ENCODE measurements around the gene TP53BP2. TPM values are rescaled to one million over a fixed set of nuclear protein-coding genes. Genes with fewer than 3 reads are reported as not detected.

Gene TP53BP2
- total RNA-seq, 1 donor, result 31.8 TPM

GRCh38 chr1:223776075-223776814, 69.5 kb downstream of the TP53BP2 start:
- no peaks in the 10 kb centered on the region for H3K9me3 ChIP-seq (ENCODE audit: low read depth, low read length)
- H3K4me3 ChIP-seq (ENCODE audit: insufficient read depth, low read length), result no peak overlapping the region
- peaks cover 69% of the 10 kb centered on the region for H3K36me3 ChIP-seq (ENCODE audit: insufficient read depth, low read length)
- no peaks in the 10 kb centered on the region for H3K27me3 ChIP-seq (ENCODE audit: insufficient read depth, low read length)
- H4K20me1 ChIP-seq (ENCODE audit: insufficient read depth, low read length), result peaks cover 4% of the 10 kb centered on the region
- peak overlapping the region; percentile 14 for H3K4me2 ChIP-seq (ENCODE audit: insufficient read depth, low read length)
- DNase-seq (ENCODE audit: insufficient read length, low spot score, missing footprints), result no peak
- H3K27ac ChIP-seq (ENCODE audit: low read depth, low read length), result peak overlapping the region; percentile 48
- H3K4me1 ChIP-seq (ENCODE audit: insufficient read depth, low read length), result peaks cover 40% of the 10 kb centered on the region
- no peaks in the 10 kb centered on the region for H3K79me2 ChIP-seq (ENCODE audit: insufficient read depth, low read length)
- H2AFZ ChIP-seq (ENCODE audit: low read length), result no peak overlapping the region
- no peak for TF ChIP-seq CTCF (IDR thresholded peaks at IDR 0.05; ENCODE audit: extremely low read depth, low read depth, low read length)

- H2AFZ ChIP-seq (ENCODE audit: low read length), result no peak overlapping the region
- no peak overlapping the region for H3K4me3 ChIP-seq (ENCODE audit: insufficient read depth, low read length)
- TF ChIP-seq CTCF (IDR thresholded peaks at IDR 0.05; ENCODE audit: extremely low read depth, low read depth, low read length), result no peak
- H3K27ac ChIP-seq (ENCODE audit: low read depth, low read length), result peak overlapping the region; percentile 48
- no peaks in the 10 kb centered on the region for H3K9me3 ChIP-seq (ENCODE audit: low read depth, low read length)
- H3K4me2 ChIP-seq (ENCODE audit: insufficient read depth, low read length), result no peak overlapping the region
- no peak for DNase-seq (ENCODE audit: insufficient read length, low spot score, missing footprints)
- H4K20me1 ChIP-seq (ENCODE audit: insufficient read depth, low read length), result peaks cover 4% of the 10 kb centered on the region
- H3K79me2 ChIP-seq (ENCODE audit: insufficient read depth, low read length), result no peaks in the 10 kb centered on the region
- no peaks in the 10 kb centered on the region for H3K27me3 ChIP-seq (ENCODE audit: insufficient read depth, low read length)
- peaks cover 46% of the 10 kb centered on the region for H3K4me1 ChIP-seq (ENCODE audit: insufficient read depth, low read length)
- H3K36me3 ChIP-seq (ENCODE audit: insufficient read depth, low read length), result peaks cover 75% of the 10 kb centered on the region
Observed at GRCh38 chr1:223775711-223776074, 70.1 kb downstream of the TP53BP2 start.

- H3K9me3 ChIP-seq (ENCODE audit: low read depth, low read length), result no peaks in the 10 kb centered on the region
- H3K4me1 ChIP-seq (ENCODE audit: insufficient read depth, low read length), result peaks cover 49% of the 10 kb centered on the region
- TF ChIP-seq CTCF (IDR thresholded peaks at IDR 0.05; ENCODE audit: extremely low read depth, low read depth, low read length), result no peak
- no peak for DNase-seq (ENCODE audit: insufficient read length, low spot score, missing footprints)
- peaks cover 77% of the 10 kb centered on the region for H3K36me3 ChIP-seq (ENCODE audit: insufficient read depth, low read length)
- H3K27ac ChIP-seq (ENCODE audit: low read depth, low read length), result peak overlapping the region; percentile 48
- no peaks in the 10 kb centered on the region for H3K27me3 ChIP-seq (ENCODE audit: insufficient read depth, low read length)
- H2AFZ ChIP-seq (ENCODE audit: low read length), result no peak overlapping the region
- H4K20me1 ChIP-seq (ENCODE audit: insufficient read depth, low read length), result peaks cover 4% of the 10 kb centered on the region
- no peaks in the 10 kb centered on the region for H3K79me2 ChIP-seq (ENCODE audit: insufficient read depth, low read length)
- no peak overlapping the region for H3K4me2 ChIP-seq (ENCODE audit: insufficient read depth, low read length)
- no peak overlapping the region for H3K4me3 ChIP-seq (ENCODE audit: insufficient read depth, low read length)
Observed at GRCh38 chr1:223775054-223775453, 70.7 kb downstream of the TP53BP2 start.

- Histone ChIP-seq H3K4me2 (ENCODE audit: insufficient read depth, low read length) (no peak overlapping the region), H3K79me2 (ENCODE audit: insufficient read depth, low read length) (peaks cover 2% of the 10 kb centered on the region), H3K9me3 (ENCODE audit: low read depth, low read length) (no peaks in the 10 kb centered on the region), H3K36me3 (ENCODE audit: insufficient read depth, low read length) (peaks cover 82% of the 10 kb centered on the region), H4K20me1 (ENCODE audit: insufficient read depth, low read length) (peaks cover 4% of the 10 kb centered on the region), H3K27me3 (ENCODE audit: insufficient read depth, low read length) (no peaks in the 10 kb centered on the region), H3K27ac (ENCODE audit: low read depth, low read length) (no peak overlapping the region), H3K4me3 (ENCODE audit: insufficient read depth, low read length) (no peak overlapping the region), H2AFZ (ENCODE audit: low read length) (no peak overlapping the region), H3K4me1 (ENCODE audit: insufficient read depth, low read length) (peaks cover 49% of the 10 kb centered on the region)
- no peak for DNase-seq (ENCODE audit: insufficient read length, low spot score, missing footprints)
- TF ChIP-seq CTCF (IDR thresholded peaks at IDR 0.05; ENCODE audit: extremely low read depth, low read depth, low read length), result no peak
Observed at GRCh38 chr1:223774134-223774814, 71.5 kb downstream of the TP53BP2 start.
